Natural killer cell treated with Interleukin-12 subunit alpha and Interleukin-12 subunit beta and Interleukin-15 and Interleukin-18, amount 100 ng/mL, for 72 hours (primary cell): ENCODE results near the gene COL25A1. TPM values are rescaled to one million over a fixed set of nuclear protein-coding genes. Genes with fewer than 3 reads are reported as not detected.

Experiments used
- ATAC-seq, 2 donors: fragments of 150-1000 bp; cut with Tn5 transposase in 1 of 2; sonication (Bioruptor Pico), chemical (Tn5 transposase) in 1 of 2; 2 replicates each; pipeline ENCODE4 v1.10.0; 2021
- DNase-seq: peaks from one replicate; pipeline ENCODE4 v3.0.0; 2022; ENCODE audit warnings: low spot score
- H3K27ac Mint-ChIP-seq, 2 donors: 1 replicate in 1 of 2; 2 replicates in 1 of 2; pipeline ENCODE4 v1.8.0; 2022; ENCODE audit warnings: mixed read lengths in 2 of 2, mild to moderate bottlenecking in 1 of 2, moderate library complexity in 1 of 2
- H3K27me3 Mint-ChIP-seq, 2 donors: 1 replicate in 1 of 2; 2 replicates in 1 of 2; pipeline ENCODE4 v1.8.0; 2022; ENCODE audit warnings: mixed read lengths in 2 of 2
- H3K36me3 Mint-ChIP-seq: one replicate; pipeline ENCODE4 v1.8.0; 2022; ENCODE audit warnings: mixed read lengths
- H3K4me1 Mint-ChIP-seq, 2 donors: 1 replicate in 1 of 2; 2 replicates in 1 of 2; pipeline ENCODE4 v1.8.0; 2022; ENCODE audit warnings: low read depth in 2 of 2, mixed read lengths in 2 of 2, mild to moderate bottlenecking in 1 of 2
- H3K4me3 Mint-ChIP-seq: one replicate; pipeline ENCODE4 v1.8.0; 2022; ENCODE audit warnings: mixed read lengths
- H3K9me3 Mint-ChIP-seq: 2 replicates; pipeline ENCODE4 v1.8.0; 2022; ENCODE audit warnings: mixed read lengths
- total RNA-seq, 2 donors: library from RNA; stranded (reverse); gene quantifications; one replicate each; pipeline ENCODE4 v1.2.3, GENCODE V29; 2022

The COL25A1 gene
- total RNA-seq, 2 donors from 2014 or later: not detected

GRCh38 chr4:109185951-109186350 is 116.5 kb downstream of the COL25A1 start:
- Mint-ChIP-seq H3K27me3 (peaks cover 8 to 24% of the 10 kb centered on the region in 2 donors), H3K4me1 (no peaks in the 10 kb centered on the region), H3K27ac (no peak overlapping the region), H3K9me3 (no peaks in the 10 kb centered on the region), H3K4me3 (no peak overlapping the region), H3K36me3 (no peaks in the 10 kb centered on the region)
- ATAC-seq (no peak), DNase-seq (no peak)

GRCh38 chr4:109185548-109185947 is 116.9 kb downstream of the COL25A1 start:
- H3K27ac Mint-ChIP-seq: no peak overlapping the region
- H3K9me3 Mint-ChIP-seq: no peaks in the 10 kb centered on the region
- no peaks in the 10 kb centered on the region for H3K4me1 Mint-ChIP-seq
- DNase-seq: no peak
- peaks cover 8 to 24% of the 10 kb centered on the region in 2 donors for H3K27me3 Mint-ChIP-seq
- ATAC-seq: no peak
- H3K4me3 Mint-ChIP-seq: no peak overlapping the region
- no peaks in the 10 kb centered on the region for H3K36me3 Mint-ChIP-seq

- no peaks in the 10 kb centered on the region for H3K36me3 Mint-ChIP-seq
- H3K4me1 Mint-ChIP-seq: no peaks in the 10 kb centered on the region
- no peaks in the 10 kb centered on the region for H3K9me3 Mint-ChIP-seq
- H3K27me3 Mint-ChIP-seq: peaks cover 10 to 24% of the 10 kb centered on the region in 2 donors
- H3K27ac Mint-ChIP-seq: no peak overlapping the region
- DNase-seq (no peak), ATAC-seq (no peak)
- H3K4me3 Mint-ChIP-seq: no peak overlapping the region
Observed at GRCh38 chr4:109184491-109184961, 117.9 kb downstream of the COL25A1 start.

- Mint-ChIP-seq H3K9me3 (no peaks in the 10 kb centered on the region), H3K4me1 (no peaks in the 10 kb centered on the region), H3K27ac (no peak overlapping the region), H3K4me3 (no peak overlapping the region), H3K36me3 (no peaks in the 10 kb centered on the region), H3K27me3 (peaks cover 10 to 24% of the 10 kb centered on the region in 2 donors)
- ATAC-seq (no peak), DNase-seq (no peak)
Observed at GRCh38 chr4:109183931-109184490, 118.4 kb downstream of the COL25A1 start.

- Mint-ChIP-seq H3K9me3 (no peaks in the 10 kb centered on the region), H3K27ac (no peak overlapping the region), H3K4me1 (no peaks in the 10 kb centered on the region), H3K27me3 (peaks cover 10 to 16% of the 10 kb centered on the region in 2 donors), H3K36me3 (no peaks in the 10 kb centered on the region), H3K4me3 (no peak overlapping the region)
- ATAC-seq (no peak), DNase-seq (no peak)
Observed at GRCh38 chr4:109182696-109183095, 119.8 kb downstream of the COL25A1 start.

- H3K27ac Mint-ChIP-seq: no peak overlapping the region
- no peaks in the 10 kb centered on the region for H3K9me3 Mint-ChIP-seq
- ATAC-seq (no peak), DNase-seq (no peak)
- H3K4me1 Mint-ChIP-seq: no peaks in the 10 kb centered on the region
- H3K4me3 Mint-ChIP-seq: no peak overlapping the region
- H3K27me3 Mint-ChIP-seq: peaks cover 7% of the 10 kb centered on the region in 2 donors
- H3K36me3 Mint-ChIP-seq: no peaks in the 10 kb centered on the region
Observed at GRCh38 chr4:109179061-109179460, 123.4 kb downstream of the COL25A1 start.

GRCh38 chr4:109177096-109177810 is 125.2 kb downstream of the COL25A1 start:
- H3K4me1 Mint-ChIP-seq: no peaks in the 10 kb centered on the region
- ATAC-seq (no peak), DNase-seq (no peak)
- no peaks in the 10 kb centered on the region for H3K36me3 Mint-ChIP-seq
- no peak overlapping the region for H3K4me3 Mint-ChIP-seq
- H3K27ac Mint-ChIP-seq: no peak overlapping the region
- H3K9me3 Mint-ChIP-seq: no peaks in the 10 kb centered on the region
- peaks cover 7% of the 10 kb centered on the region in 2 donors for H3K27me3 Mint-ChIP-seq

GRCh38 chr4:109174224-109174953 is 128.1 kb downstream of the COL25A1 start:
- peaks cover under 1 to 2% of the 10 kb centered on the region in 2 donors for H3K27me3 Mint-ChIP-seq
- H3K9me3 Mint-ChIP-seq: no peaks in the 10 kb centered on the region
- no peak for DNase-seq
- no peak overlapping the region for H3K4me3 Mint-ChIP-seq
- no peak overlapping the region for H3K27ac Mint-ChIP-seq
- no peaks in the 10 kb centered on the region for H3K4me1 Mint-ChIP-seq
- H3K36me3 Mint-ChIP-seq: no peaks in the 10 kb centered on the region
- no peak for ATAC-seq

GRCh38 chr4:109172301-109172700 is 130.2 kb downstream of the COL25A1 start:
- H3K4me1 Mint-ChIP-seq: no peaks in the 10 kb centered on the region
- H3K27ac Mint-ChIP-seq: no peak overlapping the region
- H3K4me3 Mint-ChIP-seq: no peak overlapping the region
- H3K27me3 Mint-ChIP-seq: peaks cover 7 to 8% of the 10 kb centered on the region in 2 donors
- DNase-seq (no peak), ATAC-seq (no peak)
- no peaks in the 10 kb centered on the region for H3K36me3 Mint-ChIP-seq
- no peaks in the 10 kb centered on the region for H3K9me3 Mint-ChIP-seq

- H3K9me3 Mint-ChIP-seq: no peaks in the 10 kb centered on the region
- DNase-seq (no peak), ATAC-seq (no peak)
- no peaks in the 10 kb centered on the region for H3K36me3 Mint-ChIP-seq
- peaks cover 5 to 8% of the 10 kb centered on the region in 2 donors for H3K27me3 Mint-ChIP-seq
- no peaks in the 10 kb centered on the region for H3K4me1 Mint-ChIP-seq
- no peak overlapping the region for H3K27ac Mint-ChIP-seq
- no peak overlapping the region for H3K4me3 Mint-ChIP-seq
Observed at GRCh38 chr4:109171070-109171469, 131.4 kb downstream of the COL25A1 start.

- Mint-ChIP-seq H3K27me3 (peaks cover 5 to 8% of the 10 kb centered on the region in 2 donors), H3K9me3 (no peaks in the 10 kb centered on the region), H3K27ac (no peak overlapping the region), H3K4me1 (no peaks in the 10 kb centered on the region), H3K4me3 (no peak overlapping the region), H3K36me3 (no peaks in the 10 kb centered on the region)
- DNase-seq (no peak), ATAC-seq (no peak)
Observed at GRCh38 chr4:109169170-109169569, 133.3 kb downstream of the COL25A1 start.

- Mint-ChIP-seq H3K4me3 (no peak overlapping the region), H3K36me3 (no peaks in the 10 kb centered on the region), H3K4me1 (no peaks in the 10 kb centered on the region), H3K27me3 (peaks cover 5 to 8% of the 10 kb centered on the region in 2 donors), H3K27ac (no peak overlapping the region), H3K9me3 (no peaks in the 10 kb centered on the region)
- no peak for ATAC-seq
- no peak for DNase-seq
Observed at GRCh38 chr4:109166586-109166985, 135.9 kb downstream of the COL25A1 start.

GRCh38 chr4:109166126-109166525 is 136.3 kb downstream of the COL25A1 start:
- Mint-ChIP-seq H3K4me3 (no peak overlapping the region), H3K36me3 (no peaks in the 10 kb centered on the region), H3K9me3 (no peaks in the 10 kb centered on the region), H3K4me1 (no peaks in the 10 kb centered on the region), H3K27ac (no peak overlapping the region), H3K27me3 (peaks cover 5 to 8% of the 10 kb centered on the region in 2 donors)
- ATAC-seq (no peak), DNase-seq (no peak)

- H3K36me3 Mint-ChIP-seq: no peaks in the 10 kb centered on the region
- DNase-seq: no peak
- H3K9me3 Mint-ChIP-seq: no peaks in the 10 kb centered on the region
- no peak for ATAC-seq
- H3K27ac Mint-ChIP-seq: no peak overlapping the region
- no peak overlapping the region for H3K4me3 Mint-ChIP-seq
- no peaks in the 10 kb centered on the region for H3K4me1 Mint-ChIP-seq
- H3K27me3 Mint-ChIP-seq: peaks cover 3 to 6% of the 10 kb centered on the region in 2 donors
Observed at GRCh38 chr4:109164011-109164410, 138.4 kb downstream of the COL25A1 start.
